GM19025 (cell line): Measurements from ENCODE around the gene NOVA2.

Source experiments
- ATAC-seq: cut with Tn5 transposase; IDR thresholded peaks from one replicate; pipeline ENCODE4 v1.9.1; 2021; ENCODE audit warnings: mild to moderate bottlenecking, low read depth, moderate library complexity; ENCODE audit not compliant: unreplicated experiment

NOVA2 gene, protein sequence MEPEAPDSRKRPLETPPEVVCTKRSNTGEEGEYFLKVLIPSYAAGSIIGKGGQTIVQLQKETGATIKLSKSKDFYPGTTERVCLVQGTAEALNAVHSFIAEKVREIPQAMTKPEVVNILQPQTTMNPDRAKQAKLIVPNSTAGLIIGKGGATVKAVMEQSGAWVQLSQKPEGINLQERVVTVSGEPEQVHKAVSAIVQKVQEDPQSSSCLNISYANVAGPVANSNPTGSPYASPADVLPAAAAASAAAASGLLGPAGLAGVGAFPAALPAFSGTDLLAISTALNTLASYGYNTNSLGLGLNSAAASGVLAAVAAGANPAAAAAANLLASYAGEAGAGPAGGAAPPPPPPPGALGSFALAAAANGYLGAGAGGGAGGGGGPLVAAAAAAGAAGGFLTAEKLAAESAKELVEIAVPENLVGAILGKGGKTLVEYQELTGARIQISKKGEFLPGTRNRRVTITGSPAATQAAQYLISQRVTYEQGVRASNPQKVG

GRCh38 chr19:45973553-45974338 lies at the start of gene NOVA2:
TSS of gene NOVA2 (minus strand) at chr19:45973865. CDS start at chr19:45973351, 514 bp downstream.
- ATAC-seq = no peak

- no peak for ATAC-seq
Measured at GRCh38 chr19:46023311-46023779, 49.7 kb upstream of the NOVA2 start.

- ATAC-seq = no peak
Measured at GRCh38 chr19:46022431-46023310, 49.0 kb upstream of the NOVA2 start, which contains the start of gene PGLYRP1. TSS of gene PGLYRP1 (minus strand) at chr19:46023053. CDS start at chr19:46023021, 32 bp downstream.

- no peak for ATAC-seq
Measured at GRCh38 chr19:46022061-46022430, 48.4 kb upstream of the NOVA2 start.

DNA sequence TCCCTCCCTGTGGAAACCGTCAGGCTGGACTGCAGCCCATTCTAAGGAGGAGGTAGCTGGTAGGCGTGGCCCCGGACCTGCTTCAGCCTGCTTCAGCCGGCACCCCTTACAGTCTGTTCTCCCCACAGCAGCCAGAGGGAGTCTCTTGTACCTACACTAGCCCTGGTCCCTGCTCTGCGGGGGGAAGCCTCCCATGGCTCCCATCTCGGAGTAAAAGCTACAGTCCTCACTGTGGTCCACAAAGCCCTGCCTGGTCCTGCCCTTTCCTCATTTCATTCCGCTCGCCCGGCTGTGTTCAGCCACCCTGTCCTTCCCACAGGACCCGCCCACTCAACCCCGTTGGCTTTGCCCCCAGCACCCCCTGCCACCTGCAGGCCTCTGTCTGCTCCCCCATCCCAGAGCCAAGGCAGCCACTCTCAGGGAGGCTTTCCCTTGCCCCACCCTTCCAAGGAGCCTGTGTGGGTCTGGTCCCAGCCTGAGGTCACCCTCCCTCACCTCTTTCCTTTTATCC lies 47.9 kb upstream of the NOVA2 start:
- no peak for ATAC-seq

DNA sequence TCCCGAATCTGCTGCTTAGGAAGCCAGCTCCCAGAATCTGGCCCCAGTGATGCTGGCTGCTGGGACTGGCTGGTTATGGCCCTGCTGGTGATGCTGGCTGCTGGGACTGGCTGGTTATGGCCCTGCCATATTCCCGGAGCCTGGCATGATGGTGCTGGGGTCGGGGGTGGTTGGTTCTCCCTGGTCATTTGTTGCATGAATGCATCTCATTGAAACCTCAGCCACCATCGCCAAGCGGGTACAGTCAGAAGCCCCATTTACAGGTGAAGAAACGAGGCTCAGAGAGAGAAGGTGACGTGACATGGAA lies 47.1 kb upstream of the NOVA2 start:
- no peak for ATAC-seq

- ATAC-seq = no peak
Measured at GRCh38 chr19:46019270-46019669, 45.6 kb upstream of the NOVA2 start.

DNA sequence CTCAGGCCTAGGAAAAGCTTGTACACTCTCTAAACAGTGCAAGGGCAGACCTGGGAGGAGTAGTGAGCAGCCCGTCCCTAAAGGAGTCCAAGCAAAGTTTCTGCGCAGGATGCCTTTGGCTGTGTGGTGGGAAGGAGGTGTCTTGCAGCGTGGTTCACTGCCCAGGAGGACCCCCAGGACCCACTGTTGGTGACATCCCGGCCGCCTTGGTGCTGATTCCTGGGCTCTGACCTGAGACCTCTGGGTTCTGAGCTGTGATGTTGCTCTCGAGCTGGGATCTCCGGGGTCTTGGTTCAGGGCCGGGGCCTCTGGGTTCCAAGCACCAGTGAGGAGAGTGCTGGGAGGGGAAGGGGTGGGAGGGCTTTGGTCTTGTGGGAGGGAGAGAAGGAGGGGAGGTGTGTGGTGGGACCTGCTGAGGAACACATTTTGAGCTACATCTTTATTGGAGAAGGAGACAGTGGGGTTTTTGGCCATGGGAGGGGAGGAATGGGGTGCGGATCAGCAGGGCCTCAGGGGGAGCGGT lies 45.1 kb upstream of the NOVA2 start:
- no peak for ATAC-seq

- no peak for ATAC-seq
Measured at GRCh38 chr19:46017874-46018675, 44.4 kb upstream of the NOVA2 start.

- ATAC-seq = no peak
Measured at GRCh38 chr19:46017095-46017429, 43.4 kb upstream of the NOVA2 start.

- peak; percentile 56 for ATAC-seq
Measured at GRCh38 chr19:46016426-46017094, 42.9 kb upstream of the NOVA2 start.

DNA sequence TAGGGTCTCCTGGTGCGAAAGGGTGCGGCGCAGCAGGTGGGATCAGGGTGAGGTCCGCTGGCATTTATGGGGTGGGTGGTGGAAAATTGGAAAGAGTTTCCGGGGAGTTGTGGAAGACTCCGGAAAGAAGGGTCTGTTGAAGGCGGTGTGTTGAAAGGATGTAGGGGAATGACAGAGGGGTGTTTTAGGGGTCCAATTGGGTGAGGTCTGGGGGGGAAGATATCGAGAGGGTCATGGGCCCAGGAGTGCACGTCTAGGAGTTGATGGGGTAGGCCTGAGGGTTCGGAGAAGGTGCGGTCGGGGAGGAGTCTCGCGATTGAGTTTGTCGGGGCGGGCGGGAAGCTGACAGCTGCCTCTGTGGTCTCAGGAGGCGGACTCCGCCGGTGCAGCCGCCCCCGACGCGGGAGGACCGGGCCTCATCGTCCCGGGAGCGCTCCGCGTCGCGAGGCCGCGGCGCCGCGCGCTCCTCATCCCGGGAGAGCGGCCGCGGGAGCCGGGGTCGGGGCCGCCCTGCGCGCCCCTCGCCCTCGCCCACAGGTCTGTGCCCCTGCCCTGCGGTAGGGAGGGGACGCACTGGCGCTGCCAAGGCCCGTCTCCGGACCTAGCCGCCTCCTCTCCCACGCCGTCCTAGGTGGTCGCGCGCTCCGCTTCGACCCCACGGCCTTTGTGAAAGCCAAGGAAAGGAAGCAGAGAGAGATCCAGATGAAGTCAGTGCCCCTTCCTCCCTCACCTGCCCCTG lies 42.2 kb upstream of the NOVA2 start:
- ATAC-seq = no peak

DNA sequence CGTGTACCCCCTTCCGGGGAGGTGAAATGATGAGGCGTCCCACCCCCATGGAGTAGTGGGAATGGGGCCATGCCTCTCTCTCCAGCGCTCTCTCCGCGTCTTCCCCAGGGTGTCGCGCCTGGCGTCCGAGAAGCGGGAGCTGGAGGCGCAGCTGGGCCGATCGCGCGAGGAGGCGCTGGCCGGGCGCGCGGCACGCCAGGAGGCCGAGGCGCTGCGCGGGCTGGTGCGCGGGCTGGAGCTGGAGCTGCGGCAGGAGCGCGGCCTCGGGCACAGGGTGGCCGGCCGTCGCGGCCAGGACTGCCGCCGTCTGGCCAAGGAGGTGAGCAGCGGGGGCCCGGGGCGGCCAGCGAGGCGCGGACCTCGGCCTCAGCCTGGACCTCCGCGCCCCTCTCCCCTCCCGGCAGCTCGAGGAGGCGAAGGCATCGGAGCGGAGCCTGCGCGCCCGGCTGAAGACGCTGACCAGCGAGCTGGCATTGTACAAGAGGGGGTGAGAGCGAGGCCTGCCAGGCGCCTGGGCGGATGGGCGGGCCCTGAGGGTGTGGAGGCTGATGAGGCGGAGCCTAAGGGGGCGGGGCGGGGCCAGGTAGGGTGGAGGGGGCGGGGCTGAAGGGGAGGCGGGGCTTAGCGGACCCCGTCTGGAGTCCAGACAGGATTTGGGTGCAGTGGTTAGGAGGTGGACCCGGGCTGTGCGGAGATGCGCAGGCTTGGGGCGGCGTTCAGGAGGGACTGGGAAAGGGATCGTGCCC lies 41.4 kb upstream of the NOVA2 start:
- ATAC-seq = no peak

- ATAC-seq = no peak
Measured at GRCh38 chr19:46014534-46014933, 40.9 kb upstream of the NOVA2 start.

DNA sequence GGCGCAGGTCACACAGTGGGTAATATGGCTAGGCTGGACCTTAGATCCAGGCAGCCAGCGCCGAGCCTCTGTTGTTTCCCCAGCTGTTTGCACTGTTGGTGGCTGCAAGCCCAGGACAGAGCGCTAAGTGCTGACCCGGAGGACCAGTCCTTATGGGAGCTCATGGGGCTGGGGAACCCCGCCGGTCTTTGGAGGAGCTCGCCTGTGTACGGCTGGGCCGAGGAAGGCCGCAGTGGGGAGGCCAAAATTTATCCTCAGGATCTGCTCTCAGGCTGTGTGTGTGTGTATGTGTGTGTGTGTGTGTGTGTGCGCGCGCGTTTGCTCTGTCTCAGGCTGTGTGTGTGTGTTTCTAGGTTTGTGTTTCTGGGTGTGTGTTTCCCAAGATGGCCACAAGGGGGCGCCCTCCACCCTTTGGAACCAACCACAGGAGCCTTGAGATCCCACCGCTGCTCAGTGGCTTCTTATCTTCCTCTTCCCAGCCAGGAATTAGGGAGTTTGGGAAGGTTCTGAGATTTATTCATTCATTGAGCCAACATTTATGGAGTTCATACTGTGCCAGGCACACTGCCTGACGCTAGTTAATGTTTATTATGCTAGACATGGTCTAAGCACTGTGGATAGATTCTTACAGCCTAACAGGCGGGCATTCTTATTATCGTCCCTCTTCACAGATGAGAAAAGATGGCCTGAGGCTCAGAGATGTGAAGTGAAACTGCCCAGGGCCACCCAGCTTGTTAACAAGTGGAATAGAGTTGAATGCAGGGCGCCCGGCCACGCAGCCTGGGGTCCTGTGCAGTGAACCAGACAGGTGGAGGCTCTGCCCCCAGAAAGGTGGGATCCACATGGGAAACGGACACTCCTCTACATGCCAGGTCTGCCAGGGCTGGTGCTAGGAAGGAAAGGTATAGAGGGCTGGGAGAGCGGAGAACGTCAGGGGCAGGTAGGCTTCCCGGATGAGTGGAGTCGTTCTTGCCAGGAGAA lies 36.2 kb upstream of the NOVA2 start:
- ATAC-seq = no peak

DNA sequence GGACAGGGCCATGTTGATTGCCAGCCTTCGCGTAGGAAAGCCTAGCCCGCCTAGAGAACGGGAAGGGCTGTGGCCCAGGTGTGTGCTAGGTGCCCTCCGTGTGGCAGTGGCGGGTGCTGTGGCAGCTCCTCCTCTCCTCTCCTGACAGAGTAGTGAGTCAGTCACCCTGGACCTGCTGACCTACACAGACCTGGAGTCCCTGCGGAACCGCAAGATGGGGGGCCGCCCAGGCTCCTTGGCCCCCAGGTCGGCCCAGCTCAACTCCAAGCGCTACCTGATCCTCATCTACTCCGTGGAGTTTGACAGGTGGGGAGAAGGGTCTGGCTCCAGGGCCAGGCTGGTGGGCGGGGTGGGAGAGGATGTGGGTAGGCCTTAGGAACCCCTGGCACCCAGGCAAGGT lies 32.7 kb upstream of the NOVA2 start:
- ATAC-seq = no peak
